OCI-LY1 (cell line): ENCODE data around the gene IQCM.

Experiments
- CTCF ChIP-seq: fragments of 200-600 bp; sonication (generic), shearing (Covaris generic); IDR thresholded peaks from 2 replicates; pipeline ENCODE4 v1.5.1; 2017; ENCODE audit warnings: mild to moderate bottlenecking, antibody characterized with exemption, low read length, moderate library complexity, mixed read lengths
- EZH2 ChIP-seq: fragments of 200-600 bp; sonication (generic), shearing (Covaris generic); IDR thresholded peaks from 2 replicates; pipeline ENCODE4 v1.8.0; 2017; ENCODE audit warnings: borderline replicate concordance, mixed run types, mild to moderate bottlenecking, antibody characterized with exemption, low read length, moderate library complexity, mixed read lengths

GRCh38 chr4:149306537-149306936, 509.1 kb downstream of the IQCM start:
- TF ChIP-seq CTCF (no peak), EZH2 (no peak)
